ENCODE data around the gene MFSD8. TPM values are rescaled to one million over a fixed set of nuclear protein-coding genes. Genes with fewer than 3 reads are reported as not detected.

MFSD8 gene
- total and polyA plus RNA-seq, 2 of the 8 experiments (the other 6 are each of a cell fraction or from before 2014, with no cell fraction given) = 9.2 to 15.8 TPM

- Histone ChIP-seq H3K27ac (ENCODE audit: low read depth, low read length) (no peak overlapping the region), H4K8ac (ENCODE audit: extremely low read depth, insufficient read depth, low read length) (no peak overlapping the region), H3K14ac (ENCODE audit: insufficient read length) (no peak overlapping the region), H3K27me3 (replicated peaks in 1 of 4; ENCODE audit: control insufficient read depth in 3 of 4, extremely low read depth in 1 of 4, insufficient read depth in 3 of 4, low read length in 3 of 4) (no peaks in the 10 kb centered on the region), H3K4me2 (ENCODE audit: insufficient read depth in 1 of 2, low read depth in 2 of 2, low read length in 2 of 2) (no peak overlapping the region), H3K4me3 (ENCODE audit: extremely low read depth in 1 of 4, insufficient read depth in 2 of 4, low read depth in 3 of 4, low read length in 4 of 4) (no peak overlapping the region), H3K4me1 (replicated peaks in 1 of 4; ENCODE audit: control insufficient read depth in 3 of 4, insufficient read depth in 4 of 4, low read length in 3 of 4) (no peaks in the 10 kb centered on the region), H3K4ac (replicated peaks; ENCODE audit: insufficient read length, low read depth, low read length) (no peak overlapping the region), H4K91ac (replicated peaks; ENCODE audit: insufficient read length, low read length) (no peak overlapping the region), H3K18ac (ENCODE audit: extremely low read depth, low read length) (no peak overlapping the region), H2BK12ac (ENCODE audit: low read depth, low read length) (no peak overlapping the region), H2BK5ac (ENCODE audit: low read depth, low read length) (no peak overlapping the region), H2AK5ac (ENCODE audit: low read depth, low read length) (no peak overlapping the region), H3K9ac (replicated peaks in 1 of 4; ENCODE audit: extremely low read depth in 1 of 4, low read depth in 3 of 4, low read length in 3 of 4) (no peak overlapping the region), H4K5ac (ENCODE audit: insufficient read length, low read depth, low read length) (no peak overlapping the region), H4K20me1 (replicated peaks in 1 of 2; ENCODE audit: control insufficient read depth in 1 of 2, insufficient read depth in 2 of 2, low read length in 2 of 2) (peaks cover 0 to 1% of the 10 kb centered on the region in 2 experiments), H3K9me3 (ENCODE audit: insufficient read depth in 2 of 2, low read depth in 1 of 2, low read length in 1 of 2) (no peaks in the 10 kb centered on the region), H2AFZ (ENCODE audit: low read length) (no peak overlapping the region), H3K79me1 (ENCODE audit: low read depth, low read length) (no peaks in the 10 kb centered on the region), H3K36me3 (ENCODE audit: control insufficient read depth in 2 of 4, insufficient read depth in 4 of 4, low read length in 3 of 4) (peaks cover 19 to 94% (median 59%) of the 10 kb centered on the region in 4 experiments), H2BK20ac (ENCODE audit: low read length) (no peak overlapping the region), H2BK120ac (replicated peaks; ENCODE audit: low read depth, low read length) (no peak overlapping the region), H3K56ac (replicated peaks; ENCODE audit: insufficient read length, low read depth, low read length) (no peak overlapping the region), H3K79me2 (ENCODE audit: control insufficient read depth in 1 of 2, insufficient read depth in 2 of 2, low read length in 2 of 2) (0 out of 4 replicates have a peak, but pooled peaks cover 0 to 5% of the 10 kb centered on the region in 2 experiments), H3K23ac (ENCODE audit: insufficient read length) (no peak overlapping the region), H2BK15ac (ENCODE audit: low read length) (no peak overlapping the region), H3K23me2 (ENCODE audit: low read depth, low read length) (no peaks in the 10 kb centered on the region)
- CTCF ChIA-PET (ENCODE audit: partially characterized antibody) = interaction anchor here (1.0 kb wide), 1 partner anchor 27 kb away, joined by 3 read pairs; no protein-coding TSS in a partner anchor
- DNase-seq (ENCODE audit: low read depth in 1 of 2, low spot score in 2 of 2) (no peak), FAIRE-seq (peak; percentile 36)
- POLR2A ChIA-PET (ENCODE audit: partially characterized antibody) = interaction anchor here (2.2 kb wide), 1 partner anchor 9 kb away, joined by 7 read pairs; the partner anchor contains the start of gene PLK4
- WGBS, 2 experiments (ENCODE audit: extremely low coverage in 1 of 2, insufficient coverage in 1 of 2, insufficient read length in 1 of 2, insufficient replicate concordance in 2 of 2, low coverage in 1 of 2, low lambda C conversion rate in 2 of 2, missing lambda C conversion rate in 1 of 2) = 93% methylated on average over 3 of the region's 3 CpGs; no CpG with 5 or more reads in 1 of the 2 experiments
- no peak for TF ChIP-seq EGR1 (IDR thresholded peaks at IDR 0.05; ENCODE audit: borderline replicate concordance, low read depth, low read length)
Measured at GRCh38 chr4:127889903-127890302, 75.1 kb downstream of the MFSD8 start.

Data from H1 (cell line).